NCI-H1417 treated with DMSO at 0.1 percent for 48 hours (cell line): ENCODE data around the gene HNF4A.
A peak's percentile ranks its signal among the peaks of the same experiment; 100 is the strongest.
"Not testable (repeated sequence)": the region's sequence is repeated elsewhere in the genome, so short reads cannot be mapped to it uniquely, and the experiment has no call there.

Experiments used
- DNase-seq: peaks from one replicate; lab custom pipeline; 2025; lab: John Stamatoyannopoulos, UW

Gene HNF4A

DNA sequence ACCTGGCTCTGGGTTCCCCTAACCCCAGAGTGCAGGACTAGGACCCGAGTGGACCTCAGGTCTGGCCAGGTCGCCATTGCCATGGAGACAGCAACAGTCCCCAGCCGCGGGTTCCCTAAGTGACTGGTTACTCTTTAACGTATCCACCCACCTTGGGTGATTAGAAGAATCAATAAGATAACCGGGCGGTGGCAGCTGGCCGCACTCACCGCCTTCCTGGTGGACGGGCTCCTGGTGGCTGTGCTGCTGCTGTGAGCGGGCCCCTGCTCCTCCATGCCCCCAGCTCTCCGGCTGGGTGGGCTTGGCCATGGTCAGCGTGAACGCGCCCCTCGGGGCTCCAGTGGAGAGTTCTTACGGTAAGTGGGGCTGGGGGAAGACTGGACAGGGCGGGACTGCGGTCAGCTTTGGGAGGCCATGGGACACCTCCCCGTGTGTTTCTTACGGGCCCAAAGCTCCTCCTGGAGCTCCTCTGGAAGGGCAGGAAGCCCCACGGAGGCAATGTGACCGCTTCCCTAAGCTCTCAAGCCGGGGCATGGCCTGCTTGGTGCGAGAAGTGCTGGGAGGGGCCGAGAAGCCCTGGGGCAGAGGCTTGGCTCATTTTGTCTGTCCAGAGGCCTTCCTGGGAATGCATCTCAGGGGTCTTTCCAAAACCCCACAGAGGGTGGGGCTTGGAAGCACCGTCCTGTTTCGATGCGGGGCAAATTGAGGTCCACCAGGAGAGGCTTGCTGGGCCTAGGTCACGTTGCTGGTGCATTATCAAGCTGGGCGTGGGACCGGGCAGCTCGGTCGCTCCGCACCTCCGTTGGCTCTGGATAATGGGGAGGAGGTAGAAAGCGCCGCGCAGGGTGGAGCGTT is at the start of gene HNF4A:
Gene HNF4A, plus strand, starts transcription at position 202 of the 855 bp plus-strand sequence. Its CDS starts 106 bp downstream, at position 308.
- no peak for DNase-seq

DNA sequence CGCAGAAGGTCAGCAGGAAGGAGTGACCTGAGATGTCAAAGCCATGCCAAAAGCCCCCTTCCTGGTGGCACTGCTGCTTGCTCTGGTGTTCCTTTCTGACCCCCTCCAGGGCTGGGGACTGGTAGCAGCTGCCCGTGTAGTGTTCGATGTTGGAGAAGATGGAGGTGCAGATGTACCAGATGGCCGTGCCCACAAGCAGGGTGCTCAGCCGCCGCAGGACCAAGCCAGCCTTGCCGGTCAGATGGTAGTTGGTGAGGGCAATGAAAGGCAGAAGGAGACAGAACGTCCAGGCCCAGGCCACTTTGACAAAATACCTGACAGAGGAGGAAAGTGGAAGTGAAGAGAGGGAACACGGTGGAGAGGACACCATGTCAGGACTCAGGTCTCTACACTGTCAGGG is 48.6 kb upstream of the HNF4A start:
- no peak for DNase-seq

DNA sequence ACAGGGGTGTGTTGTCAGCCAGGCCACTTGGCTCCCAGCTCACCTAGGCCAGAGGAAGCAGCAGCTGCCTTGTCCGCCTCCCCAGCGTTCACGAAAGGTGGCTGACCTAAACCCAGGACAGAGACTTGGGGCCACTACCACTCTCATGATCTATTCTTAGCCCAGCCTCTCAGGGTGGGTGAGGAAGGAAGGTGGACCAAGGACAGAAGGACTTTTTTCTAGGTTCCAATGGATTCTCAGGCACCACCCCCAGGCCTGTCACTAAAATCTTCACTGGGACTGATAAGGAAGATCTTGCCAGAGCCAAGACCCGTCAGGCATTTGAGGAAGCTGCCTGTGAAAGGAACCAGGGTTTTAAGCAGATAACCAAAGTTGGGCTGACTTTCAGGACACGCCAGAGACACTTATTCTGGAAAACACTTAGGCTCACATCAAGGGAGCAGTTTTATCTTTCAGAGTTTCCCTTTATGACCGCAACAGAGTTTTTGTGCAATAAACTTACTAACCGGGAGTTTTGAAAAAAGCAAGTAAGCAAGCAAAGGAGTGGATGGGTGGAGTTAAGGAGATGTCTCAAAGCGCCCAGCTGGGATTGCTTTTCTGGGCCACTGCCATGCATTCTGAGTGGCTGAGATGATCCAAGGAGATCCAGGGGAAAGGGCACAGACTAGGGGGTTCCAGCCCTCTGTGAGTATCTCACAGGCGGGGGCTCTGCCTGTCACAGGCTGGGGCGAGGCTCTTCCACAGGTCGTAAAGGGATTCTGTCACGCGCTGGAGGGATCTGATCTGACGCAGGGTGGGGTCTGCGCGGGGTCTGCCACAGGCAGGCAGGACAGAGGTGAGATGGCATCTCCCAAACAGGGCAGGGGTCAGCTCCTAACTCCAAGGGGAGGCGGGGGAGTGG is 45.5 kb upstream of the HNF4A start:
- no peak for DNase-seq

DNA sequence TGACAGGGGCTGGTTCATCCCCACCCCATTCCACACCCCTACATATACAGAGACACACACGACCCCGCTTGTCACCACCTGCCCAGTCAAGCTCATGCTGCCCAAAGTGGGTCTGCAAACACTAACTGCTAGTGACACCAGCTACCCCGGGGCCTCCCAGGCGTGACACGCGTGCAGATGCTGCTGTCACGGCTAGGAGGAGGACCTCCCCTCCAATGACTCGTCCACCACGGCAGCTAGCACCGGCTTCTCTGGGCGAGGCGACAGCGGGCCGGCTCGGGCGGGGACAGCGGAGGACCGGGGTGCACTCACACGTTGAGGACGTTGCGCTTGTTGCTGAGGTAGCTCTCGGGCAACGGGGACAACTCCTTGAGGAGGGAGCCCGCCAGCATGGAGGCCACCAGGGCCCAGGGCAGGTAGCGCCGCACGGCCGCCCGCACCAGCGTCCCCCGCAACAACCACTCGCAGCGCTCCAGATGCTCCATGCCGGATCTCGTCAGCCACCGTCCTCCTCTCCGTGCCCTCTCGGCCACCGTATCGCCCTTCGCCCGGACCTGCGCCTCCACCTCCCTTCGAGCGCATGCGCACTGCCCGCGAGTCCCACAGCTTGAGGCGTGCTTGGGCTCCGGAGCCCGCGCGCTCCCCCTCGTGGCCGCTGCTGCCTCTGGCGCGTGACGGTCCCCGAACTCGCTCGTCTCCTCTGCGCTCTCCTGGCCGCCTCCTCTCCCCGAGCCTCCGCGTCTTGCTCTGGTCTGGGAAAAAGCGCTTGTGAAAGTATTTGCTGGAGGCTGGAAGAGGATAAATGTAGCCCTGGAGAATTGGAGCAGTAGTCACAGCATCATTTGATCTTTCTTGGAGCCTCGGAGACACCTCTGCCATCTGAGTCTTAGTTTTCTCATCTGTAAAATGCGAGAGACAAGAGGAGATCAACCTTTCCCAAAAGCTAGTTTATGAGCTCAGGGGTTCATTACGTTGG is 44.5 kb upstream of the HNF4A start, which contains the start of gene FITM2:
Gene FITM2, minus strand, starts transcription at position 539 of the 976 bp plus-strand sequence. Its CDS starts 54 bp downstream, at position 485.
- peak; percentile 80 for DNase-seq

DNA sequence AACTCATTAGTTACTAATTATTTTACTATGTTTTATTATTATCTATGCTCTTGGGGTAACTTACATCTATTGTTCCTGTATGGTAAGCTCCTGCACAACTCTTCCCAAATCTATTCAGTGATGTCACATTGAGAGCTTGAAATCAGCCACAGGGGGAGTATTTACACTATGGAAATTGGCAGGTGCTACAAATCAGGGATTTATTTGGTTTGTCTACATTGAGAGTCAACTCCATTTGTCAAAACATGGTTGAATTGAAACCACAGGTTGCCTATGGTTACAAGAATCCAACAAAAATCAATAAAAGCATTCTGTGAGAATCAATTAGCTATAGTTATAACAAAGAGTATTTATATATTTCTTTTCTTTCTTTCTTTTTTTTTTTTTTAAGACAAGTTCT is 40.6 kb upstream of the HNF4A start:
- DNase-seq, result no peak

DNA sequence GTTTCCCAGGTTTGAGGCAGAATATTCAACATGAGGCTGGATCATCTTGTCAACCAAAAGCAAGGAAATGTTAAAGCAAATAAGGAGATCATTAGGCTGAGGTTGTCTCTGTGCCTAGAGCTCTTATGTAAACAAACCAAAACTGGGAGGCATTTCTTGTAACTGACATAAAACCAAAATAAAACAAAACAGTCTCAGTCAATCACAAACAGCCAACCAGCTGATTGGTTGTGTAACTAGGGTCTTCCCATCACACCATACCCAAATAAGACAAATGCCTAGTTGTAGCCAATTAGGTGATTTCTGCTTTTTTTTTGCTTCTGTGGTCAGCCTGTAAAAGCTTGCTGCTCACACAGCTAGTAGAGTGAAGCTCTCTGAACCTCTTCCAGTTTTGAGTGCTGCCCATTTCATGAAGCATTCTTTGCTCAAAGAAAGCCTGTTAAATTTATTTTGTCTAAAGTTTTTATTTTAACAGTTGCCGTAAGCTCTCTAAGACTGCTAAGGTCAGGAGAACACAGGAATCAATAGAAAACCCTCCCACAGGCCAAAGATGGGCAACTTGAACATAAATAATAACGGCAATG is 35.6 kb upstream of the HNF4A start:
- no peak for DNase-seq

DNA sequence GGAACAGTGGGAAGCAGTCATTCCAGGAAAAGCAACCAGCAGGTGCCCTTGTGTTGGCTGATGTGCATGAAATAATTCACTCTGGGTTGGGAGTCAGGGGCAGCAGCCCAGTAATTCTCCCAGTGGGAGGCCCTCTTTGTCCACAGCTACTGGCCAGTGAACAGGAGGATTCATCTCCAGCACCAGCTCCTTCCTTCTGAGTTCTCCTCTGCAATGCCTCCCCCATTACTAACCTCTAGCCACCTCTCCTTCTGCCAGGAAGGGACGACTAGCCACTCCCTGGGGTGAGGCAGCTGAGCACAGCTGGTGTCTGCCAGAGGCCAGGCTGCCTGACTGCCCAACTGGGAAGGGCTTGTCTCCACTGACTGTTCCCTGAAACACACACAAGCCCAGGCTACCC is 31.2 kb upstream of the HNF4A start:
- DNase-seq, result no peak

DNA sequence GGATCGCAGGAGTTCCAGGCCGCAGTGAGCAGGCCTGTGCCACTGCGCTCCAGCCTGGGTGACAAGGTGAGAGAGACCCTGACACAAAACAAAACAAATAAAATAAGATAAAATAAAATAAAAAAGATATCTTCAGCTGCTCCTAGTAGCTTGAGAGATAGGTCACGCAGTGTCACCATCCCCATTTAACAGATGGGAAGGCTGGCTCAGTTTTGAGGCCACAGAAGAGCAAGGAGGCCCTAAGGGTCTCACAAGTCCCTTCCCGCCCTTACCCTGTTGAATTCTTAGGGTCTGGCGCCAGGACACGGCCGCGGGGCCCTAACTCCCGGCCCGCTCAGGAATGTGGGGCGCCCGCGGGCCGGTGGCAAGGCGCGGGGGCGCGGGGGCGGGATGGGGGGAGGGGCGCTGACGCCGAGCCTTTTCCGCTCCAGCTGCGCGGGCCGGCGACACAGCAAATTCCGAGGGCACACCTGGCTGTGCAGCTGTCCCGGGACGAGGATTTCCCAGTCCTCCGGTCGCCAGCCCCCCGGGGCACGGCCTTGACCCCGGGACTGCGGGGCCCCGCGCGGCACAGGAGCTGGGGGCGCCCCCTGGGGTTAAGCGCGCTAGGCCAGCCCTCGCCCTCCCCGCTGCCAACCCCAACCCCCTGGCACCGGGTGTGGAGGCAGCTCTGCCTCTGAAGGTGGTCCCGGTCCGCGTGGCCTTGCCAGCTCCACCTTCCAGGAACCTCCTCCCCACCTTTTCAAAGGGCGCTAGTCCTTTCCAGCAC is 28.9 kb upstream of the HNF4A start:
- DNase-seq, result no peak

DNA sequence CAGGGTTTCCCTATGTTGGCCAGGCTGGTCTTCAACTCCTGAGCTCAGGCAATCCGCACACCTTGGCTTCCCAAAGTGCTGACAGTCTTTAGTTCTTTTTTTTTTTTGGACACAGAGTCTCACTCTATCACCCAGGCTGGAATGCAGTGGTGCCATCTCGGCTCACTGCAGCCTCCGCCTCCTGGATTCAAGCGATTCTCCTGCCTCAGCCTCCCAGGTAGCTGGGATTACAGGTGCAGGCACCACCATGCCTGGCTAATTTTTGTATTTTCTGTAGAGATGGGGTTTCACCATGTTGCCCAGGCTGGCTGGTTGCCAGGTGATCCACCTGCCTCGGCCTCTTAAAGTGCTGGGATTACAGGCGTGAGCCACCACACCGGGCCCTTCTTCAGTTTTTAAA is 27.8 kb upstream of the HNF4A start:
- not testable (repeated sequence) for DNase-seq

DNA sequence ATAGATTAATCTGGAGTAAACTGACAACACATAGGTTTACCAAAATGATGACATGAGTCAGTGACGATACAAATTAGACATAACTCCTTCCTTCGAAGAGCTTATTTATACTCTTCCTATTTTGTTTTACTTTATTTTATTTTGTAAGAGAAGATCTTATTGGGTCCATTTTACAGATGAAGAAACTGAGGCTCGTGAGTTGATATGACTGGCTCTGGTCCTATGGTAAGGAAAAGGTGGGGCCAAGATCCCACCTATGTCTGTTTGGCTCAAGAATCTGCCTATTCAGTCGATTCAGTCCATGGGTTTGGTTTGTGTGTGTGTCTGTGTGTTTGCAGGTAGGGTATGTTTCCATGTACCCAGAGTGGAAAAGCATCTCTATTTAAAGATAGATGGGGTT is 27.1 kb upstream of the HNF4A start:
- DNase-seq, result no peak

DNA sequence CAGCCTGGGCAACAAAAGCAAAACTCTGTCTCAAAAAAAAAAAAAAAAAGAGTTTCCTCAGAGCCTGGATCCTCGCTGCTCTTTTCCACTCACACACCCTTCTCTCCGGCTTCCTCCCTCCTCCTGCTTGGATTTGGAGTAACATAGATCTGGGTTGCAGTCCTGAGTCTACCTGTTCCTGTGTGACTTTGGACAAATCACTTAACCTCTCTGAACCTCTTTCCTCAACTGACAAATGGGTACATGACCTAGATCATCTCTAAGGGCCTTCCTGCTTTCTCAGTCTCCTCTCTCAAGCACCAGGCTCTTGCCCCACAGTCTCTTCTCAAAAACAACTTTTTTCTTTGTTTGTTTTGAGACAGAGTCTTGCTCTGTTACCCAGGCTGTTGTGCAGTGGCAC is 24.3 kb upstream of the HNF4A start:
- no peak for DNase-seq

DNA sequence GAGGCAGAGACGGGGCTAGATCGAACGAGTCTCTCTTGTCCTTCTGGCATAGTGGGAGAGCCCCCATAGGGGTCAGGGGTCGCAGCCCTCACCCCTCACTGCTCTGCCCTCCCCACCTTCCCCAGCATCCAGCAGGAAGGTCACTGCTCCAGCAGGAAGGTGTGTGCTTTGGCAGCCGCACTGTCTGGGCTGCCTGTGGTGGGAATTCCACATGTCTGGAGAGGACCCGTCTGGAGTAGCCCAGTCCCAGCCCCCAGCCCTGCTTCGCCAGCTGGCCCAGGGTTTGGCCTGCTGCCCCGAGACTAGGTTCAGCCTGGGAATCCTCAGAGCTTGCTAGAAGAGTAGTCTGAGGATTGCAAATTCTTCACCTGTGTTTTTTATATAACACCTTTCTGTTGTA is 21.2 kb upstream of the HNF4A start:
- no peak for DNase-seq

DNA sequence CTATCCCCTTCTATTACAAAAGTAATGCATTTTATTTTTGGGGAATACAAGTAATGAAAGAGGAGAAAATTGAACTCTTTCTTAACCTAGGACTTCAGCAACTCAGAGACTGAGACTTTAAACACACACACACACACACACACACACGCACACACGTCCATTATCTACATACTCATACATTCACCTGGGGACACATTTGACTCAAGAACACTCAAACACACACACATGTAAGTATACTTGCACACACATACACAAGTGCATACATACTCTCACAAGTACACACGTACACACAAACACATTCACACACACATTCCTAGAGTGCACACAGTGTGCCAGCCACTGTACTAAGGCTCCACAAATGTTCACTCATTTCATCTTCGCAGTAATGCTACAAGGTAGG is 20.8 kb upstream of the HNF4A start:
- no peak for DNase-seq

DNA sequence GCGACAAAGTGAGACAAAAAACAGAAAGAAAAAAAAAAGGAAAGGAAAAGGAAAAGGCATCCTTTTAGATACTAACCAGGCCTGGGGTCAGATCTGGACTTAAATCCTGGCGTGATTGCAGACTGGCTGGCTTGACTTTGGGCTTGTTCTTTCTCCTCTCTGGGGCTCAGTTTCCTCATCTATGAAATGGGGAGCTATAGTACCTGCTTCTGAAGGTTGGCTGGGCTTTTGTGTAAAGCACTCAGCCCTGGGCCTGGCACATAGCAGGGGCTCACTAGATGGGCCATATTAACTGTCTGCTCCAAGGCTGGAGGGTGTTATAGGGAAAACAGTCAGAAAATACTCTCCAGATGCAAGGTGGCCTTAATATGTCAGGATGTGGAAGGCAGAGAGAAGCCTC is 19.8 kb upstream of the HNF4A start:
- DNase-seq, result no peak

DNA sequence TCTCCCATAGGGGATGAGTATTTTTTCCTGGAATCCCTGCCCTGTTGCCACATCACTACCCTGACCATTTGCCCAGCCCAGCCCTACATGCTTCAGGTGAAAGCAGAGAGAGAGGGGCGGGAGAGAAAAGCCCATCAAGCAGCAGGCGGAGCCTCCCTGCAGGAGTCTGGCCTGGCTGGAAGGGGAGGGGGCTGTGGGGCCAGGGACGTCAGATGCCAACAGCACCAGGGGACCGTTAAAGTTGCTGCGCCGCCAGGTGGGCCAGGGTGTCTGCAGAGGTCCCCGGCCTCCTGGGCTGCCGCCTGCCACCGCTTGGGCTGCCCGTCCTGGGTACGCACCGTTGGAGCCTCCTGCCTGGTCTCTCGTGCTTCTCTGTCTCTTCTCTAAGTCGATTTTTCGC is 19.4 kb upstream of the HNF4A start:
- no peak for DNase-seq

DNA sequence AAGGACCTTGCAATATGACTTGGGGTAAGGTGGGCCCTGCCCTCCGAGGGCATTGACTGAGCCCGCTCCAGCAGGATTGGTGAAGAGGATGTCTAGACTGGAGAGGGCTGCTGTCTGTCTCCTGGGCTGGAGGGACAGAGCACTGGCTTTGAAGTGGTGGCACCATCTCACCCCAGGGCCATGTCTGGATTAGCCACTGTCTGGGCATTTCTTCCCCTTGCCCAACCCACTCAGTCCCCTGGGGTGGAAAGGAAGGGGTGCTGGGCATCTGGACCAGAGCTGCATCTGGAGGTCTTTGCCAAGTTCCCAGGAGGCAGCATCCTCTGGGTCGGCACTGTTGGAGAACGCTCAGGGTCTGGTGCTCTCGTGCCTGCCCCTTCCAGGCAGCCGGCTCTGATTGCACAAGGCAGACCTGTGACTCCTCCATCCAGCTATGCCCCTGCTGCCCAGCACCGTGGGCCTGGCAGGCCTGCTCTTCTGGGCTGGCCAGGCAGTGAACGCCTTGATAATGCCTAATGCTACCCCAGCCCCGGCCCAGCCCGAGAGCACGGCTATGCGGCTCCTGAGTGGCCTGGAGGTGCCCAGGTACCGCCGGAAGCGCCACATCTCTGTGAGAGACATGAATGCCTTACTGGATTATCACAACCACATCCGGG is 18.6 kb upstream of the HNF4A start, which contains the start of gene R3HDML:
Gene R3HDML, plus strand, starts transcription at position 319 of the 656 bp plus-strand sequence. Its CDS starts 115 bp downstream, at position 434.
- DNase-seq, result no peak

DNA sequence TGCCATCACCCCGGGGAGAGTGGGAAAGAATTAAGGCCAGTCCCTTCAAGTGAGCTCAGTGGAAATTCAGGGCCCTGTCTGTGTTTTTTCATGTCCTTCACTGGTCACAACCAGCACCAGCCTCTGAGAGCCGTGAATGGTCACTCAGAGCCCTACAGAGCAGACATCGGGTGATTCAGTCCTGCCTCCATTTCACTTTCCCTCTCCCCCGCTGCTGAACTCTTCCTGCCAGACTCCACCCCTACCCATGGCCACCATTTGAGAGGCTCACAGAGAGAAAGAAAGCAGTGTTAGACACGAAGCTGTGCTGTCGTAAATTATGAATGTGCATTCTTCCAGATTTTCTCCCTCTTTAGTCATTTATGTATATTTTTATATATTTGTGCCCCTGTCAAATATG is 13.3 kb upstream of the HNF4A start:
- no peak for DNase-seq

DNA sequence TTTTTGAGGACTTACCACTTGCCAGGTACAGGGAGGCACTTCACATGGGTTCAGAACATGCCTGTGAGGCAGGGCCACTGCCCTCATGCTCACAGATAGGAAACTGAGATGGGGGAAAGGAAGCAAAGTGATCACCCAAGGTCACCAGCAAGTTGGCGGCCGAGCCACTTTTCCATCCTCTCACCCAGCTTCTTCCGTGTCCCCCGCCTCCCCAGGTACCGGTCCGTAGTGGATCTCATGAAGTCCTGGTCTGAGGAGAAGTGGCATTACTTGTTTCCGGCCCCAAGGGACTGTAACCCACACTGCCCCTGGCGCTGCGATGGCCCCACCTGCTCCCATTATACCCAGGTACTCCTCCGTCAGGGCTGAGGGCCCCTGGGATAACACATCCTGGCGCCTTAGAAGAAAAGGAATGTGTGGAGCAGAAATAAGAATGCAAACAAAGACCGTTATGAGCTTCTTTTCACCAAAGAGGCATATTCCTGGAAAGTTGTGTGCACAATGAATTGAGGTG is 12.3 kb upstream of the HNF4A start:
- DNase-seq, result no peak

DNA sequence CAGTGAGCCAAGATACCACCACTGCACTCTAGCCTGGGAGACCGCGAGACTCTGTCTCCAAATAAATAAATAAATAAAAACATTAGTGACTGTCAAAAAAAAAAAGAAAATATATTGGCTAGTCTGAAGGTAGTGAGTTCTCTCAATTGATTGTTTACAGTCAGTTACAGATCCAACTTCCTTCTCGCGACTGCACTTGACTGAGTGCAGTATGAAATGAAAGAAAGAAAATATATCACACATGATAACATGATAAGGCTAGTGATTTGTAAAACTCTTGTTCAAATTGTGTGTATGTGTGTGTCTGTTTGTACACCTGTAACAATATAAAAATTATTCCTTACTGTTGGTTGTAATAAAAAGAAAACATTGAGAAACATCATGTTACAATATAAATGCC is 10.8 kb upstream of the HNF4A start:
- DNase-seq, result no peak

DNA sequence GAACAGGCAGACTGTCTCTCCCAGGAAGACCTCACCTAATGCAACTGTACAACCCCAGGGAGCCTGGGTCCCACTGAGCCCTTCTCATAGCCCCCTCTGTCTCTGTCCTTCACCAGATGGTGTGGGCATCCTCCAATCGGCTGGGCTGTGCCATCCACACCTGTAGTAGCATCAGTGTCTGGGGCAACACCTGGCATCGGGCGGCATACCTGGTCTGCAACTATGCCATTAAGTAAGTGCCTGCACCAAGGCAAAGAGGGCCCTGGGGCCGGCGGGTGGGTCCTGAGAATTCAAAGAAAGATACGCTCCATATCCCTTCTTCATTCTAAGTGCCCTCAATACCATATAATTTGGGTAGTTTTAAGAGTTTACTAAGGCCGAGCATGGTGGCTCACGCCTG is 10.4 kb upstream of the HNF4A start:
- no peak for DNase-seq
